COLO668 (cell line): ENCODE measurements around the gene MORC2.

Experiments used
- DNase-seq: peaks from one replicate; lab custom pipeline; 2025; ENCODE audit not compliant: unreplicated experiment; lab: John Stamatoyannopoulos, UW

Gene MORC2

GRCh38 chr22:30968015-30968923 lies at the start of gene MORC2:
Gene MORC2, minus strand, starts transcription at chr22:30968774. Its CDS starts 885 bp downstream, at chr22:30967889.
- peak; percentile 82 for DNase-seq

GRCh38 chr22:31005535-31005934 lies 37.0 kb upstream of the MORC2 start:
- no peak for DNase-seq

- no peak for DNase-seq
Measured at GRCh38 chr22:31001124-31001770, 32.7 kb upstream of the MORC2 start.

GRCh38 chr22:30998329-30998728 lies 29.8 kb upstream of the MORC2 start:
- DNase-seq: no peak

- no peak for DNase-seq
Measured at GRCh38 chr22:30996462-30996861, 27.9 kb upstream of the MORC2 start.

- no peak for DNase-seq
Measured at GRCh38 chr22:30994960-30995359, 26.4 kb upstream of the MORC2 start.

- no peak for DNase-seq
Measured at GRCh38 chr22:30992565-30992964, 24.0 kb upstream of the MORC2 start.

GRCh38 chr22:30990690-30991089 lies 22.1 kb upstream of the MORC2 start:
- DNase-seq: no peak

GRCh38 chr22:30989474-30989873 lies 20.9 kb upstream of the MORC2 start:
- DNase-seq: no peak

- DNase-seq: peak; percentile 67
Measured at GRCh38 chr22:30985561-30986208, 17.1 kb upstream of the MORC2 start.

GRCh38 chr22:30984317-30984716 lies 15.7 kb upstream of the MORC2 start:
- no peak for DNase-seq

- no peak for DNase-seq
Measured at GRCh38 chr22:30982512-30982911, 13.9 kb upstream of the MORC2 start.

- DNase-seq: no peak
Measured at GRCh38 chr22:30979932-30980331, 11.4 kb upstream of the MORC2 start.

- DNase-seq: no peak
Measured at GRCh38 chr22:30978304-30978962, 9.9 kb upstream of the MORC2 start.

- no peak for DNase-seq
Measured at GRCh38 chr22:30970356-30970746, 1.8 kb upstream of the MORC2 start.

- DNase-seq: peak; percentile 64
Measured at GRCh38 chr22:30969532-30970355, 1.2 kb upstream of the MORC2 start.

- DNase-seq: peak; percentile 98
Measured at GRCh38 chr22:30968924-30969531, 454 bp upstream of the MORC2 start, which contains the start of gene TUG1. Gene TUG1, plus strand, starts transcription at chr22:30969265.

GRCh38 chr22:30964858-30965257 lies 3.7 kb downstream of the MORC2 start:
- no peak for DNase-seq

GRCh38 chr22:30955153-30955552 lies 13.4 kb downstream of the MORC2 start:
- no peak for DNase-seq

- no peak for DNase-seq
Measured at GRCh38 chr22:30953206-30953605, 15.4 kb downstream of the MORC2 start.
